NK-92 treated with Interleukin-12 subunit alpha and Interleukin-12 subunit beta, amount 100 ng/mL, for 24 hours (cell line): Measurements from ENCODE around the gene CAPN11.
"Not testable (repeated sequence)": the region's sequence is repeated elsewhere in the genome, so short reads cannot be mapped to it uniquely, and the experiment has no call there.

Experiments
- DNase-seq: peaks from one replicate; lab custom pipeline; 2025; lab: John Stamatoyannopoulos, UW

CAPN11 gene

GRCh38 chr6:44228433-44228832 lies 69.8 kb downstream of the CAPN11 start:
- DNase-seq, result no peak

GRCh38 chr6:44228836-44229235 lies 70.2 kb downstream of the CAPN11 start:
- no peak for DNase-seq

GRCh38 chr6:44229376-44230033 lies 70.9 kb downstream of the CAPN11 start:
- no peak for DNase-seq

DNA sequence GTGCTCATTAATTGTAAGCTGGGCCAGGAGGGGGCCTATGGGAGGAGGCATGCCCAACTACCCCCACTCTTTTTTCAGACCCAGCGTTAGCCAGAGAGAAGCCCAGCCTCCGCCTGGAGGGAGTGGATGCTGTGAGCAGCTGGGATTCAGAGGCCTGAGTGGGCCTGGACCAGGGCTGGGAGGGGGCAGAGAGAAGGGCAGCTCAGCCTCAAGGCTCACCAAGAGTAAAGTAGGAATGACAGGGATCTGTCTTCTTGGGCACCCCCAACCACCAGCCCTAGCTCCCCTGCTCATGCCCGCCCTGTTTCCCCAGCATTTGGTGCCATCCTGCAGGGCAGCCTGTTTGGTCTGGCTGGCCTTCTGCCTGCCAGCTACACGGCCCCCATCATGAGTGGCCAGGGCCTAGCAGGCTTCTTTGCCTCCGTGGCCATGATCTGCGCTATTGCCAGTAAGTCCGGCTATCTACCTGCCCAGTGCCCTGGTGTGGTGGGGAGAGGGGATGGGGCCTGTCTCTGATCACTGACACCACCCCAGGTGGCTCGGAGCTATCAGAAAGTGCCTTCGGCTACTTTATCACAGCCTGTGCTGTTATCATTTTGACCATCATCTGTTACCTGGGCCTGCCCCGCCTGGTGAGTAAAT lies 71.5 kb downstream of the CAPN11 start:
- DNase-seq, result no peak

DNA sequence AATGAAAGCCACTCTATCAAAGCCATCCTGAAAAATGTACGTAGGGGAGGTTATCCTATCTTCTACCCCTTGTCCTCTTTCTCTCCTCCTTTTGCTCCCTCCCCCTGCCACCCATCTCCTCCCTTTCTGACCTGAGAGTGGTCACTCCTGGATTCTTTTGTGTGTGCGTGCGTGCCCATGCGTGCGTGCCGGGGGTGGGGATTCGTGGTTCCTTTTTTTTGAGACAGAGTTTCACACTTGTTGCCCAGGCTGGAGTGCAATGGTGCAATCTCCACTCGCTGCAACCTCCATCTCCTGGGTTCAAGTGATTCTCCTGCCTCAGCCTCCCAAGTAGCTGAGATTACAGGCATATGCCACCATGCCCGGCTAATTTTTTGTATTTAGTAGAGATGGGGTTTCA lies 72.8 kb downstream of the CAPN11 start:
- DNase-seq, result not testable (repeated sequence)

- no peak for DNase-seq
Measured at GRCh38 chr6:44232676-44233566, 74.3 kb downstream of the CAPN11 start.

GRCh38 chr6:44233567-44234100 lies 75.0 kb downstream of the CAPN11 start:
- DNase-seq, result no peak
